Ammon's horn (tissue), 1 donor: ENCODE measurements around the gene MEG3.

ENCODE experiments used
- DNase-seq: peaks from one replicate; pipeline ENCODE4 v3.0.0-alpha.2; 2016; ENCODE audit warnings: low spot score

MEG3 gene

DNA sequence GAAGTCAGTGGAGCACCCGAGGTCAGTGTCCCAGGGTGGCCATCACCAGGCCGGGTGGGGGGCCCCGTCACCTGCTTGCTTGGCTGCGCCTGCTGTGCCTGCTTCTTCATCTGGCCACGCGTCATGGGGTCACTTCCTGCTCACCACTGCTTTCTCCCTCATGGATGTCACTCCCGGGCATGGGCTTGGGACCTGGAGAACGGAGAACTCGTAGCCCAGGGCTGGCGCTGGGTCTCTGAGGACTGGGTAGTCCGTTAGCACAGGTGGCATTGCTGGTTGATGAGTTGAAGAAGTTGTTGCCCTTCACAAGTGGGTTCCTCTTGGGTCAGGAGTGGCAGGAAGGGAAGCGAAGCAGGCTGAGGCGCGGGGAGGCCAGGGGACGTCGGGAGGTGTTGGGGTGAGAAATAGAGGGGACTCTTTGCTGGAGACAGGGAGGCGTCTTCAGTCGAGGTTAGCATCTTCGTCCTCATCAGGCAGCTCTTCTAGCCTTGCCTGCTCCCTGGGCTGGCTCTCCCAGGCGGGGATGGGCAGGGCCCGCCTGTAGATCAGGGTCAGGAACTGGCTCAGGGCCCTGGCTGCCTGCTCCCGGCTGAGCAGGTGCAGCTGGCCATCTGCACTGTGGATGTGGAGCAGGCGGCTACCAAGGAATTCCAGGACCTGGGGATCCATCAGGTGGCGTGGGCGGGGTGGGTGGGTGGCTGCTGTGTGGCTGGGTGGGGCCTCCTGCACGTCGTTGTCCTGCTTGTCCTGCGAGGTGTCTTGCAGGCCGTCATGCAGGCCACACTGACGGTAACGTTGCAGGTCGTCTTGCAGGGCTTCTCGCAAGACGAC, 54.6 kb downstream of the MEG3 start:
- no peak for DNase-seq

DNA sequence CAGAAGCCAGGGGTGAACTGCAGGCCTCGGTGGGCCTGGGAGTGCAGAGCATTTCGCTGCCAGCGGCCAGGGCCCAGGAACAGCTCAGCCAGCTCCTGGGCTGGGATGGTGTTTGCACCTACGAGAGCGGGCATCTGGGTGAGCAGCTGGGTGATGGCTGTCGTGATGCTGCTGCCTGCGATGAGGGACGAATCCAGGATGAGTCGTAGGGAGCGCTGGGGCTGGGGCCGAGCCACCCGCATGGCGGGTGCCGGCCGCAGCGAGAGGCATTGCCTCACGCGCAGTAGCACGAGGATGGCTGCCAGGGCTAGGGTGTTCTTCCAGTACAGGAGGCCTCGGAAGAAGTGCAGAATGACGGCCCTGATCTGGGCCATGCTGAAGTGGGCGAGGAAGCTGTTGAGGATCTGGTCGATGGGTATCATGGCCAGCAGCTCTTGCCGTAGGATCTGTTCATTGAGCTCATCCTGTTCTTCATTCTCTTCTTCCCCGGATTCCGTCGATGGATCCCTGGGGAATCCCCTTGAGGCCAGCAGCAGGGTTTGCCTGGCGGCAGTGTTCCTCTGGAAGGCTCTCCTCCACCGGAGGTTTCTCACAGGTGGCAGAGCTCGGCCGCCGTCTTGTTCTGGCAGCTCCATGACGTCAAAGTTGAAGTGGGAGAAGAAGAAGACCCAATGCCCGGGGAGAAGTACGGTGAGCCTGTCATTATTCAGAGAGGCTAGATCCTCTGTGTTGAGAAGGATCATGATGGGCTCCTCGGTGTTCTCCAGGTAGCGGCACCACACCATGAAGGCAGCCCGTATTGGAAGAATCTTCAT, 55.5 kb downstream of the MEG3 start:
- DNase-seq: no peak

DNA sequence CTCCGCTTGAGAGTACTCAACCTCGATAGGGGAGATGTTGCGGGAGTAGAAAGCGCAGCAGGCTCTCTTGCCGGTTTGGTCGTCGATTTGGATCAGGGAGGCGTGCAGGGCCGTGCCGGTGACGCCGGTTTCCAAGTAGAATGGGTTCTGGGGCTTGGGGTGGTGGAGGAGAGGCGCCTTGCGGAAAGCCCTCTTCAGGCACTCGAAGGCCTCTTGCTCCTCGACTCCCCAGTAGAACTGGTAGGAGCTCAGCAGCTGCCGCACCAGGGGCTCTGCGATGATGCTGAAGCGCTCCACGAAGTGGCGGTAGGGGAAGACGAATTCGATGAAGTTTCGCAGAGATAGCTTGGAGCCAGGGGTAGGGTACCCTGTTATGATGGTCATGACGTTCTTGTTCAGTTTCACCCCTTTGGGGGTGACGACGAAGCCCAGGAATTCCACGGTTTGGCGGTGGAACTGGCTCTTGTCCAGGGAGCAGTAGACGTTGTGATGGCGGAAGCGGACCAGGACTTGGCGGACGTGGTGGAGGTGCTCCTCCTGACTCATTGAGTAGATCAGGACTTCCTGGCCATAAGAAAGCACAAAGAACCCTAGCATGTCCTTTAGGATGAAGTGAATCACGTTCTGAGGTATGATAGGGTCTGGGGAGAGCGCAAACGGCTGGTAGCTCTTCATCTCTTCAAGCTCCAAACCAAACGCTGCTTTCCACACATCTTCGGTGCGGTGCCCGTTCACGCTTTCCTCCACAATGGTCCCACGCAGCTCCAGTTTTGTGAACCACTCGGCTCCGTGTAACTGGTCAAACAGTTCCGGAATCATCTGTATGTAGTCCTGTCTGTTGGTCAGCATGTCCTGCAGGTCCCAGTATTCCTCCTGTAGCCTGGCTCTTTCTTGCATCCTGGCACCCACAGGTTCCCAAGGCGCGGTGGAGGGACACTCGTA, 56.4 kb downstream of the MEG3 start:
- no peak for DNase-seq

DNA sequence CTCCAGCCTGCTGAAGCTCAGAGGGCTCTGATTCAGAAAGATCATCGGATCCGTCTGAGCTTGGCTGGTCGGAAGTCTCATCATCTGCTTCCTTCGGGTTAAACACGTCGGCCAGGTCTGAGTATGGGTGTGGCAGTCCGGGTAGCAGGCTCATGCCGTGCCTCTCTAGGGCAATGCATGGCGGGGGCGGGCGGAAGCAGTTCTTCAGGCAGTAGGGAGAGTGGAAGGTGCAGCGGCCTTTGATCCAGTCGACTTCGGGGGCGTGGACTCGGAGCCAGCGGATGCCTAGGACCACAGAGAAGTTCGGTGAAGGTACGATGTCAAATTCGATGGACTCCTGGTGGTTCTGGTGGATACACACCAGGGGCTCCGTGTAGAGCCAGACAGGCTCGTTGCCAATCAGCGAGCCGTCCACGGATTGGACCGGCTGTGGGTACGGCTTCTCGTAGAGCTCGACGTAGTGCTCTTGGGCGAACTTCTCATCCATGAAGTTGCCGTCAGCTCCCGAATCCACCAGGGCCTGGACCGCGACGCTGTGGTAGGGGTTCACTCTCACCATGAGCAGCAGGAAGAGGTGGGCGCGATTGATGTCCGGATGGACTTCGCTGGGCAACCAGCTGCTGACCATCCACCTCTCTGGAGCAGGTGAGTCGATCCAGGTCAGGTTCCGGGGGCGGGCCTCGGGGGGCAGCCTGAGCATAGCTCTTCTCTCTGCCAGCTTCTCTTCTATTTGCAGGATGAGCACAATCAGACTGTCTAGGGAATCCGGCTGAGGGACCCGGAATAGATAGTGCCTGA, 57.3 kb downstream of the MEG3 start:
- DNase-seq: no peak

DNA sequence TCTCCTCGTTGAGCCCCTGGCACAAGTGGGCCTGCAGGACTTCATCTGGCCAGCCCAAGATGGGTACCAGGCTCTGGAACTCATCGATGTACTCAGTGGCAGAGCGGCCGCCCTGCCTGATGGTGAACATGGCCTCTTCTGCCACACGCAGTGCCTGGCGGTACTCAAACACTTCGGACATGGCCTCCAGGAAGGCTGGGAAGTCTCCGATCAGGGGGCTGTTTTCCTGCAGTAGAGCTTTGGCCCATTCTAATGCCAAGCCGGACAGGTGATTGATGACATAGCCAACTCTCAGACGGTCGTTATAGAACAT, 57.8 kb downstream of the MEG3 start:
- DNase-seq: no peak

DNA sequence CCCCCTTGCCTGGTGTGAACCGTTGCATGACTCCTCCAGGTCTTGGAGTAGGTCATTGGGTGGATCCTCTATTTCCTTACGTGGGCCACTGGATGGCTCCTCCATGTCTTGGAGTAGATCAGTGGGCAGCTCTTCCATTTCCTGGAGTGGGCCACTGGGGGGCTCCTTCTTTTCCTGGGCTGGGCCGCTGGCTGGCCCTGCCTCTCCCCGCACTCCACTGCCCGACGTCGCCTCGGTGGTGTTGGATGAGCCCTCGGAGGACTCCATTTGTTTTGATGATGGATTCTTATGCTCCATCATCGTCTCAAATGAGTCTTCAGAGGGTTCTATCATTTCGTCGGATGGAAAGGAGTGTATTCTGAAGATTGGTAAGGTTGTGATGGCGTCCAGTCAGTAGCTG, 58.5 kb downstream of the MEG3 start:
- DNase-seq: no peak

DNA sequence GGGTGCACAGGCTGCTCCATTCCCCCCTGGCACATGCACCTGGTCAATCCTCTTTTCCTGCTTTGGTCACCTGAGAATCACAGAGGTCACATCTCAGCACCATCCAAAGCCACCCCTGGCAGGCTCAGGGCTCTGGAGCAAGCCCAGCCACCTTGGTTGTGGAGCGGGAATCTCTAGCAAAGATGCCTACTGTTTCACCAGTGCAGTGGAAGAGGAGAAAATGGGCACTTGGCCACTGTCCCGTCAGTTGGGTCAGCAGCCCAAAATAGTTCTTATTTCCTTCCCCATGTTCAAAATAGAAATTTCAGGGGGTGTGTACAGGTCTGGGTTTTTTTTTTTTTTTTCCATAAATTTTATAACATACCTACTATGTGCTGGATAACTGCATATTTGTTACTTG, 59.3 kb downstream of the MEG3 start:
- DNase-seq: no peak

DNA sequence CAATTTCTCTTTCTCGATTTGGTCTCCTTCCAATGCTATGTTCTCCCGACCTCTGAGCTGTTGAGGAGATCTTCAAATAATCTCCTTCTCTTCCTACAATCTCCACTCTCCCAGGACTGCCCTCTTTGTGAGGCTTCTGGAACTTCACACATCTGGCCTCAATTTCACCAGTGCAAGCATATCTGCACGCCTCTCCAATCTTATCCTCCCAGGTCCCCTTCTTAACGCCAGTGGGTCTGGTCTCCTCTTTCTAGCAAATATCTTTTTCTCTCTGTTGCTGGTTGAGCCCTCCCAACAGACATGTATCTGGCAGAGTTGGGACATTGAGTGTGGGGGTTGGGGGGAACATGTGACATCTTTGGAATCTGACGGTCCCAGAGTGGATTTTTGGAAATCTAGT, 59.7 kb downstream of the MEG3 start:
- no peak for DNase-seq

DNA sequence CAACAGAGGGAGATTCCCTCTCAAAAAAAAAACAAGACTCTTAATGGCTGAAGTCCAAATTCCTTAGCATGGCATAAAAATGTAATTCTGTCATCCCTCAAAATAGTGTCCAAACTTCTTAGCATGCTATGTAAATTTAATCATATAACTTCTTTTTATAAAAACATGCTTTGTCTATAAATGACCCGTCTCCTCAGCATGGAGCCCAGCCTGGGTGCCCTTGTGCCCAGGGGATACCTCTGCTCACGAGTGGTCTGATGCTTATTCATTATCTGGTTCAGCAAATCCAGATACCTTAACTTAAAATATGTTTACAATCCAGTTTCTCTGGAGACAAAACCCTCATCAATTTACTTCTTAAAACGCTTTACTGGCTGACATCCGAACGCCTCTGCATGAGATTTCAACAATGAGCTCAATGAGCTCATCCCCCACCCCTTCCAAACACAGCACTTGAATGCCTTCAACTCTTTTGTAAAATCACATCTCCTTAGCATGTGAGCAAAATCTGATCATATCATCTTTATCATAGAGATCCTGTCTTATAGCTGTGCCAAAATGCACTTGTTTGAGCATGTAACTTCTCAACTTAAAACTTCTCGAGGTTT, 61.9 kb downstream of the MEG3 start:
- no peak for DNase-seq

DNA sequence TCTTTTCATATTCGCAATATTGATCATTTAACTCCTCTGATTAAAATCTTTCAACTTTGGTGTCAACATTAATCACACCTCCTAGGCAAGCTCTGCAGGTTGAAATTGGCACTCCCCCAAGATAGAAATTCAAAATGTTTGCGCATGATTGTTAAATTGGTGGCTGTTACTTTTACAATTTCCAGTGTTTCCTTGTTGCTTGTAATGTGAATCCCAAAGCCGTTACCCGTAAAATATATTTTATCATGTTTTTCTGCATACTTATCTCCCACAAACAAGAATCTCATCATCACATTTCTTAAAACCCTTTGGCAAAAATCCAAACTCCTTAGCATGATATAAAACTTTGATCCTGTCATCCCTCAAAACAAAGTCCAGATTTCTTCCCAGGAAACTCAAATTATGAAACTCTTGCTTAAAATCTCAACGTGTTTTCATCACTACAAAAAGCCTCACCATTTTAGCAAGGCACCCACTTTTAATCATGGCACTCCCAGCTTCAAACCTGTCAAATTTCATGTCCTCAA, 62.9 kb downstream of the MEG3 start:
- DNase-seq: no peak

DNA sequence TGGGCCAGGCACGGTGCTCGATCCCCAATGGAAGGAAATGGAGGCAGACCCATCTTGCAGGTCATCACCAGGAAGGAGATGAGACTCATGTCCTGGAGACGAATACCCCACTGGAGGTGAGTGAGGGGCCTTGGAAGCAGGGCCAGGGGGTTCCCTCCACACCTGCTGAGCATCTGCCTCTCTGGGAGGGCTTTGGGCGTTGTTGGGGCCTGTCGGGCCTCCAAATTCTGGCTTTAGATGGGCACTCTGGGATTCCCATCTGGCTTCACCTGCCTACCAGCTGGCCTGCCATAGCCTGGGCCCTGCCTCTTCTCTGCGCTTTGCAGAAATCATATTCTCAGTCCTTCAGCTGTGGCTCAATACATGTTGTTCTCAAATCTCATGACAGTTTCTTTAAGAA, 63.7 kb downstream of the MEG3 start:
- no peak for DNase-seq

DNA sequence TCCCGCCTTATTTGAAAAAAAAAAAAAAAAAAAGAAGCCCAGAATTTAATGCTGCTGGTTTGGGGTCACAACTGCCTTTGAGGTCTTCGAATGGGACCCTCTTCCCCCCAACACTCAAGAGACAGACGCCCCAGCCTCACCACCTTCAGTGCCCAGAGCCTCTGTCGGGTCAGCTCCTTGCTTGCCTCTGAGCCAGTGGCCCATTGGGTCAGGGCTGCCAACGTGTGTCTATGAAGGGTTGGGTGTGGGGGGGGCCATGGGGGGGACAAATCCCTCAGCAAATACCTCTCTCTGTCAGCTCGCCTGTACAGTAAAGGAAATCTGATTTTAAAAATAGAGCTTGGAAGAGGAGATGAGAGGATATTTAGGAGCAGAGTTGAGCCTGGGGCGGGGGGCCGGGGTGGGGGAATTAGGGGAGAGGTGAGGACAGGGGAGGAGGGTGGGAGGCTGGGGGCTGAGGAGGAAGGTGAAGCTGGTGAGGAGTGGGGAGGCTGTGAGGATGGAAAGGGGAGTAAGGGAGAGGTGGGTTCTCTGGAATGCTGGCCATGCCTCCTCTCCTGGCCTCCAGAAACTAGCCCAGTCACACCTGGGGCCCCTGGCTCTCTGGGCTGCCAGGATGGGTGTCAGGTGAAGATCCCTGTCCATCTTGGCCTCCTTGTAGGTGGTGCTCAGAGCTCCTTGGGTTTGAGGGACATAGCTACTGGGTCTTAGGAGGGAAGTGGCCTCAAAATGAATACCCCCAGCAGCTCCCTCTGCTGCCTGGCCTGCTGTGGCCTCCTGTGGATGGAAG, 64.3 kb downstream of the MEG3 start:
- DNase-seq: no peak

DNA sequence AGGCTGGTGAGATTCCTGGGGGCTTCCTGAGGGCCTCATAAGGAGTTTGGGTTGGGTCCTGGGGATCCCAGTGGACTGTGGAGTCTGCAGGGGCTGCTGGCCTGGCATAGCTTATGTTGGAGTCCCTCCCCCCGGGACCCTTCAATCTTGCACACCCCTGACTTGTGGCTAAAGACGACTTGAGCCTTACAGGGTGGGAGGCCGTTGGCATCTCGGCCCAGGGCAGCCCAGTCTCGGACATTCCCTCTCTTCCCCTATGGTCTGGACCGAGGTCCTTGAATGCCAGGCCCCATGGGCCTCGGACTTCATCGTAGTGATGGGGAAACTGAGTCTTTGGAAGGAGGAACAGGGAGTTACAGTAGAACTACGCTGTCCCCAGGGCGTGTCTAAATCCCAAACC, 65.1 kb downstream of the MEG3 start:
- no peak for DNase-seq

DNA sequence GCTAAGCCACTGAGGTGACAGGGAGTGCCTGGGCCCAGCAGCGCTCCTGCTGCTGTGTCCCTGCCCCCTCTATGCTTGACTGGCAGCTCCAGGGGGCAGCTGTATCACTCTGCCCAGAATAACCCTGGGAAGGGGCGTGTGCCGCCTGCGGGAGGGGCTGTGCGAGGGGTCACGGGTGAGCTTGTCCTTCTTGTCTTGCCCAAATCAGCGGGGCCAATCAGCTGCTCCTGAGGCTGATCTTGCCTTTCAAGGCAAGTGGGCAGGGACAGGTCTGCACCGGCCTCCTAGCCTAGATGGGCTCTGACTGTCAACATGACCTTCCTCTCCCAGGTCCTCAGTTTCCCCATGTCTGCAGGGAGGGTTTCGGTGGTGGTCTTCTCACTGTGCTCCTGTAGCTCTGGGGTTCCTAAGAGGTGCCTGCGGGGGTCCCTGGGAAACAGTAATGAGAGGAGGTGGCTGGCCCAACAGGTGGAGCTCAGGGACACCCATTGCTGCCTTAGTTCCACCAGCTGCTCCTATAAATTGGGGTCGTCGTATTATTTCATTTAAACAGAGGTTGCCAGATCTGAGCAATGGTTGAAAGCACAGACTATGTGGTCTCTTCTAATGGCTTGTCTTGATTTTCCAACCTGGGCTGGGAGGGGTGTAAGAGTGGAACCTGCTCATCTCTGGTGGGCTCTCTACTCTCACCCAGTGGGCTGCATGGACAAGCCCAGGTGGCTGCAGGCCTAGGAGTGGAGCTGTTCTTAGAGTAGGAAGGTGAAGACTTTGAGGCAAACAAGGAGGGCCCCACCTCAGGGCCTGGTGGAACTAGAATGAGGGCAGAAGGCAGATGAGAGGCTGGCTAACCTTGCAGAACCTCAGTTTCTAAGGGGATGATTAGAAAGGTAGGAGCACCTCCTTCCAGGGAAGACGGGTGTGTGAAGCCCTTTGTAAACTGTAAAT, 65.9 kb downstream of the MEG3 start:
- DNase-seq: no peak

DNA sequence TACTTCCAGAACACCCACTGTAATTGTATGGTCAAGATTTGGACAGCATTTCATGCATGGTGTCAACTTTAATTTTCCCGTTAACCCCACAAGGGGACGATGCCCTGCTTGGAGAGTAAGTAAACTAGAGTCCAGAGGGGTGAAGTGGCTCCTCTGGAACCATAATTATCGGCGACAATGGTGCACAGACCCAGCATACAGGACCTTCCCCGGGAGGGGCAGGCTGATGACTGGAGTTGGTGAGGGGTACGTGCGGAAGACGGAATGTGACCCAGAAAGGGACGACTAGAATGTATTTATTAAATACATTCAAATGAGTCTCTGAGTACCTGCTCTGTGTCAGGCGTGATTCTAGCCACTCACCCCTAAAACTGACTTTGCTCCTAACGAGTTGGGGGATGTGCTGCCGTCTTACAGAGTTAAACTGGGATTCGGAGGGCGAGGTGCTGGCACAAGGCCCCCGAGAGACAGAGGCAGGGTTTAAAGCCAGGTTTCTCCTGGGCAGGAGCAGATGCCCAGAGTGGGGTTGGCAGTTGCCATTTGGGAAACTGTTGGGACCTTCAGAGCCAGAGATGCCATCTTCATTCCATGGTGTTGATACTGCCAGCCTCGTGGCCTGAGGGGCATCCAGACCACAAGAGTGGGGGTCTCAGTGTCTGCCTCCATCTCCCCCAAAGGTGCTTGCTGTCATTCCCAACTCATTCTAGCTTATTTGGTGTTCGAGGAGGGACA, 66.7 kb downstream of the MEG3 start:
- no peak for DNase-seq

DNA sequence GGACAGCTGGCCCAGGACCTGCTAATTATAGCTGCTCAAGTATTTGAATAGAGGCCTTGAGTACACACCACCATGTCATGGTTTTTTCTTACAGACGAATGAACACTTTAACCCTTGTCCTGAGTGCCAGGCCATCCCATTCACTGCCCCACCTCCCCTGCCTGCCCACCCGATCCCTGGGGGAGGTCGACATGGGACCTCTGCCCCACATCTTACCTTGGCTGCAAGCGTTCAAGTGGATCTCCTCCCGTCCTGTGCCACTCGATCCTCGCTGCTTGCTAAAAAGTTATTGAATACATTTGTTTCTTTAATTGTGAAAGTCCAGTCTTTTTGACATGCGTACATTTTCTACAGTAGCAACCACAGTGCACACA, 67.3 kb downstream of the MEG3 start:
- no peak for DNase-seq

DNA sequence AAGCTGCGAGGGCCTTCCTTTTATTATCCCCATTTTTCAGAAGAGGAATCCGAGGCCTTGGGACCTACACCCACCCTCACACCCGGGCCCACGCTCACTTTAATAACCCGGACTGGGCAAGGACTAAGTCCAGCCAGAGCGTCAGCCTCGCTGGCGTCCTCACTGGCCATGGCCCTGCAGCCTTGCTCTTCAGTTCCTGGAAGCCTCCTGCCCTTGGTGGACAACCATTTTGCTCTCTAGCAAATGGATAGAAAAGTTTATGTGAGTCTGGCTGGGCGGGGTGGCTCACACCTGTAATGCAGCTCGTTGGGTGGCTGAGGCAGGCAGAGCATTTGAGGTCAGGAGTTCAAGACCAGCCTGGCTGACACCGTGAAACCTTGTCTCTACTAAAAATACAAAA, 67.8 kb downstream of the MEG3 start:
- DNase-seq: no peak

DNA sequence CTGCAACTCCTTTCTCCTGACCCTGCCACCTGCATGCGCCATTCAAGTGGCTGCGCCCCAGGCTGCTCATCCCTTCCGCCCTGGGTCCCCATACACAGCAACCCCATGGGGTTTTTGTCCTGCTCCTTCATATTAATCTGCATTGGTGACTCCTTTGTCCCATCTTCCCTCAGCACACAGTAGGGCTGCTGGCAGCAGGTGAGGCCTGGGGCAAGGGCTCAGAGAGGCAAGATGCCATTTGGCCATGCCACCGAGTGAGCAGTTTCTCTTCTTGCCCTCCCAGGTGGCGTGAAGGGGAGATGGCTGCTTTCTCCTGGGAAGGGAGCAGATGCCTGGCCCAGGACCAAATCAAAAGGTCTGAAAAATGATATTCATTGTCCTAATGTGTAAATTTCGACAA, 68.5 kb downstream of the MEG3 start:
- DNase-seq: no peak
